HTERT RPE-1 (cell line): ENCODE measurements around the gene SELENBP1.
"Not testable (repeated sequence)": the region's sequence is repeated elsewhere in the genome, so short reads cannot be mapped to it uniquely, and the experiment has no call there.

Experiments
- in situ Hi-C: fragments of 300-500 bp; cut with MboI; formaldehyde crosslinking; loops from 4 replicates; pipeline ENCODE4 v1.14.3; 2020; ENCODE audit warnings: low sequenced_read_pairs

SELENBP1 gene

GRCh38 chr1:151384584-151384983 is 12.1 kb upstream of the SELENBP1 start:
- in situ Hi-C loops, result no loop called here

- in situ Hi-C loops, result no loop called here
These were observed 4.8 kb upstream of the SELENBP1 start for GRCh38 chr1:151377150-151377884.

- in situ Hi-C loops, result no loop called here
These were observed 691 bp upstream of the SELENBP1 start for GRCh38 chr1:151373196-151373595.

- in situ Hi-C loops, result no loop called here
These were observed 991 bp downstream of the SELENBP1 start for GRCh38 chr1:151371370-151372057.

- in situ Hi-C loops, result no loop called here
These were observed 2.1 kb downstream of the SELENBP1 start for GRCh38 chr1:151370211-151370911.

- in situ Hi-C loops, result no loop called here
These were observed 2.9 kb downstream of the SELENBP1 start for GRCh38 chr1:151369621-151370048.

- in situ Hi-C loops, result no loop called here
These were observed 3.2 kb downstream of the SELENBP1 start for GRCh38 chr1:151369302-151369610.

GRCh38 chr1:151368393-151369301 is 3.9 kb downstream of the SELENBP1 start:
- in situ Hi-C loops, result no loop called here

- in situ Hi-C loops, result no loop called here
These were observed 4.7 kb downstream of the SELENBP1 start for GRCh38 chr1:151367658-151368392.

- in situ Hi-C loops, result no loop called here
These were observed 7.5 kb downstream of the SELENBP1 start for GRCh38 chr1:151364996-151365395.

GRCh38 chr1:151362308-151363155 is 10.0 kb downstream of the SELENBP1 start:
- in situ Hi-C loops, result no loop called here

GRCh38 chr1:151361883-151362282 is 10.6 kb downstream of the SELENBP1 start:
- in situ Hi-C loops, result no loop called here

GRCh38 chr1:151356696-151357095 is 15.8 kb downstream of the SELENBP1 start:
- in situ Hi-C loops, result no loop called here

GRCh38 chr1:151352021-151352718 is 20.3 kb downstream of the SELENBP1 start:
- in situ Hi-C loops, result no loop called here

GRCh38 chr1:151350323-151350722 is 22.2 kb downstream of the SELENBP1 start:
- in situ Hi-C loops, result not testable (repeated sequence)

- in situ Hi-C loops, result no loop called here
These were observed 24.8 kb downstream of the SELENBP1 start for GRCh38 chr1:151347523-151348246.

GRCh38 chr1:151346769-151347522 is 25.6 kb downstream of the SELENBP1 start, which contains the start of gene RFX5:
Gene RFX5, minus strand, starts transcription at chr1:151347252. Its CDS starts 932 bp downstream, at chr1:151346320.
- in situ Hi-C loops, result no loop called here
